ENCODE data around the gene CCDC34.

Gene CCDC34

DNA sequence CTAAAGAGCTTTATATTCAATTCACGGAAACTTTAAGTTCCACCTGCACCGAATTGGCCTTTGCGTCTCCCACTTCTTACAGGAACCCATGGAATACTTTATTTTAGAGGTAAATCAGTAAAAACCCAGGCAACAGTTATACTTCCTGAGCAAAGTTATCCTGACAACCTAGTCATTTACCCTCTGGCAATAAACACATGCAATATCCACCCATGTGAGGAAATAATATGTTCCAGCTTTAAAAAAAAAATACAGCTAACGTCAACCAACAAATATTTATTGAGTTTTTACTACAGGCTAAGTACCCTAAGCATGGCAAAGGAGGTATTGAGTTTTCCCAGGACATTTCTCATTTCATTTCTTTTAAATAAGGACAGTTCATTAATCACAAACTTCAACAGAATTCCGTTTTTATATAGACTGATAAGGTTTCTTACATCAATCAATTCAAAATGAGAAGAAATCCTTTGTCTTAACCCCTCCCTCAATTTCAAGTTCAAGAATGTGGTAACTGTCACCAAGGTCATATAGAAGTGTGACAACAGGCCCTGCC is 38.3 kb upstream of the CCDC34 start:
- H3K9me3 Mint-ChIP-seq = no peaks in the 10 kb centered on the region
- no peaks in the 10 kb centered on the region for H3K4me1 Mint-ChIP-seq (ENCODE audit: low read depth)
- H3K36me3 Mint-ChIP-seq (ENCODE audit: low read depth) = no peaks in the 10 kb centered on the region
- H3K27ac Mint-ChIP-seq = no peak overlapping the region
- H3K27me3 Mint-ChIP-seq = no peaks in the 10 kb centered on the region
- intact Hi-C loops (cut with micrococcal nuclease) = no loop called here
- H3K4me3 Mint-ChIP-seq = no peak overlapping the region

DNA sequence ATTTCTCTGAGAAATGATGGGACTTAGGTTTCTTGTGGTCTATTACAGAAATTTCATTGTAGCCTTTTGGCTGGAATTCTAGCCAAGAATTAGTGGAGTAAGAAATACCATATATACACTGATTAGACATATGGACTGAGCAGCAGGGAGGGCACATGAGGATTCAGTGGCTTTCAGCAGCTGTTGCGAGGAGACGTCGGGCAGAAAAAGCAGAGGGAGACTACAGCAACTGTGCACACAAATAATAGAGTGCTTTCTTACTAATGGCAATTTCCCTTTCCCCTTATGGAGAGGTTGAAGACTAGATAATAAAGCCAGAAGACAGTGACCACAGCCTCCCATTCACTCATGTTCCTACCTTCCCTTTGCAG is 35.4 kb upstream of the CCDC34 start:
- Mint-ChIP-seq H3K36me3 (ENCODE audit: low read depth) (no peaks in the 10 kb centered on the region), H3K27ac (no peak overlapping the region), H3K4me1 (ENCODE audit: low read depth) (no peaks in the 10 kb centered on the region), H3K9me3 (no peaks in the 10 kb centered on the region), H3K27me3 (no peaks in the 10 kb centered on the region), H3K4me3 (no peak overlapping the region)
- intact Hi-C loops (cut with micrococcal nuclease) = no loop called here

DNA sequence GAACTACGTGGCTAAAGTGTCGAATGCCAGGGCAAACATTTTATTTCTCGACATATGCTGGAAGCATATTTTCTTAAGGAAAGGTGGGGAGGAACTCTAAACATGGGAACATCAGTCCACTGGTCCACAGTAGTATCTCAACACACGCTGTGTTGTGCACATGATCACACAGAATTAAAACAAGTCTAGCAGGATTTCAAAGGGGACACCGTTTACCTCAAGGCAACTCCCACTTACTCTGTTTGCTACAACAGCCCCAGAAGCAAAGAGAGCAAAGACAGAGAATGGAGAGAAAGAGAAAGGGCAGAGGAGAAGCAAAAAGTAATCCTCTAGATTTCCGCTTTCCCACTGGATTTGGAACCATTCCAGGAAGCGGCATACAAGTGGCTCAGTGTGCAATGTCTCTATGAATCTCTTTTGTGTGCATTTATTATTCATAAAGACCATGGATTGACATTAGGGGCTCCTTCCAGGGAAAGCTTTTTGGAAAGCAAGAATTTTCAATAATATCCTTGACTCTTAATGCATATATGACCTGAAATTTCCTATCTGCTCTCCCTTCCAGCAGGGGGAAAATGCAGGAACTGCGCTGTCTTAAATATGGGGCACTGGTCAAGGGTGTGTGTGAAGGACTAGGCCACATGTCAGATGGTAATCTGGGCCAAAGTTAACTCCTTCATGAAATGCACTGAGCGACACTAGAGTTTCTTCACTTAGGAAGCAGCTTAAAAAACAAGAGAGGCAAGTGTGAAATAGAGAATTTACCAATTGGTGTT is 34.8 kb upstream of the CCDC34 start:
- intact Hi-C loops (cut with micrococcal nuclease) = no loop called here
- no peaks in the 10 kb centered on the region for H3K27me3 Mint-ChIP-seq
- H3K36me3 Mint-ChIP-seq (ENCODE audit: low read depth) = no peaks in the 10 kb centered on the region
- no peaks in the 10 kb centered on the region for H3K9me3 Mint-ChIP-seq
- H3K27ac Mint-ChIP-seq = no peak overlapping the region
- H3K4me1 Mint-ChIP-seq (ENCODE audit: low read depth) = no peaks in the 10 kb centered on the region
- no peak overlapping the region for H3K4me3 Mint-ChIP-seq

DNA sequence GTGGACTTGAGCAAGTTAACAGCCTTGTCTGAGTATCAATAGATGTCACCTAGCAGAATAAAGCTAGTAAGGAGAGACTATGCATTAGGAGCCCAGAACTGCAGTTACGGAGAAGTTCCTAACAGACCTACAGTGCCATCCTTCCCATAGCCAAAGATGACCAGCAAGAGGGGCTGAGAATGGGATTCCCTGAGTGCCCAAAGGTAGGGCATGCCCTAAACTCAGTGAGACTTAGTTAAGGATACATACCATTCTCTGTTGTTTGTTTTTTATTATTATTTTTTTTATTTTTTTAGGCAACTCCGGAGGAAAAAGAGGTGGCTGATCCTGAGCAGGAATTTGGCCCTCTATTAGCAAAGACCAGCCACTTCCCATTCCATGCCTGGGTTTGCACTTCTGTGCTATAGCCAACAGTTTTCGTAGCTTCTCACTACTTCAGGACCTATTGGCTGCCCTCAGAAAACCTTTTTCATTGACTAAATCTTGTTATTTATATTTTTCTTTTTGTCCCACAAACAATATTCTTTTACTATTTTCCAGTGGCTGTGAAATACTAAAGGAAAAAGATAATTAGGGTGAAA is 33.3 kb upstream of the CCDC34 start:
- intact Hi-C loops (cut with micrococcal nuclease) = no loop called here
- Mint-ChIP-seq H3K9me3 (no peaks in the 10 kb centered on the region), H3K27me3 (no peaks in the 10 kb centered on the region), H3K27ac (no peak overlapping the region), H3K4me3 (no peak overlapping the region), H3K4me1 (ENCODE audit: low read depth) (no peaks in the 10 kb centered on the region), H3K36me3 (ENCODE audit: low read depth) (no peaks in the 10 kb centered on the region)

DNA sequence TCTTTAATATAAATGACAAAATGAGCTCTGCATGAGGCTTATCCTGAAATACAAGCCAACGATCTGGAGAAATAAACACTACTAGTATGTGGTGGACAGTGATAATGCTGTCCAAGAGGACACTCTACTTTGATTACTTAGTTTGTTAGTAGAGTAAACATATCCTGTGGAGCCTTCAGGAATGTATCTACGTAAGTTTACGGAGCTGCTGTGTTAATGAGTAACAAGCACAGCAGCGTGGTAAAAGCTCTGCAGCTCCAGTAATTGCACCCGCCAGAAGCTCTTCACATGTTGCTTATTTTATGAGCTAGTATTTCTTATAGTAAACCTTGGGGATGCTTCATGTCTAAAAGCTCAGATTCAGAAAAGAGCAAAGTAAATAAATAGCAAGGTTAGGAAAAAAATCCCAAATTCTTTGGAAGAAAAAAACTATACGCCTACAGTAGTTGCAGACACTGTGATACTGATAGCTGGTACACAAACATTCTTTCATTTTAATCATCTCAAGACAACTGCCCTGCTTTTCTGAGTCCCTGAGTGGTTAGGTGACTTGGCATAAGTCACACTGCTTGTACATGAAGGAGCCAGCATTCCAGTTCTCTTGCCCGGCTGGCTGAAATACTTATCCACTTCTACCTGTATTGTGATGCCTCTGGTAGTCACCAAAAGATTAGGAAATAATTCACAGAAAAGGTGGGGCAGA is 32.7 kb upstream of the CCDC34 start:
- Mint-ChIP-seq H3K4me1 (ENCODE audit: low read depth) (no peaks in the 10 kb centered on the region), H3K4me3 (no peak overlapping the region), H3K36me3 (ENCODE audit: low read depth) (no peaks in the 10 kb centered on the region), H3K27me3 (no peaks in the 10 kb centered on the region), H3K9me3 (no peaks in the 10 kb centered on the region), H3K27ac (no peak overlapping the region)
- intact Hi-C loops (cut with micrococcal nuclease) = no loop called here

- no peaks in the 10 kb centered on the region for H3K9me3 Mint-ChIP-seq
- H3K27me3 Mint-ChIP-seq = no peaks in the 10 kb centered on the region
- intact Hi-C loops (cut with micrococcal nuclease) = no loop called here
- no peak overlapping the region for H3K27ac Mint-ChIP-seq
- H3K4me1 Mint-ChIP-seq (ENCODE audit: low read depth) = no peaks in the 10 kb centered on the region
- no peak overlapping the region for H3K4me3 Mint-ChIP-seq
- H3K36me3 Mint-ChIP-seq (ENCODE audit: low read depth) = no peaks in the 10 kb centered on the region
These were observed 31.8 kb upstream of the CCDC34 start for GRCh38 chr11:27394781-27395228.

- Mint-ChIP-seq H3K4me3 (no peak overlapping the region), H3K36me3 (ENCODE audit: low read depth) (no peaks in the 10 kb centered on the region), H3K9me3 (no peaks in the 10 kb centered on the region), H3K27ac (no peak overlapping the region), H3K27me3 (no peaks in the 10 kb centered on the region), H3K4me1 (ENCODE audit: low read depth) (no peaks in the 10 kb centered on the region)
- intact Hi-C loops (cut with micrococcal nuclease) = no loop called here
These were observed 29.5 kb upstream of the CCDC34 start for GRCh38 chr11:27392278-27393114.

DNA sequence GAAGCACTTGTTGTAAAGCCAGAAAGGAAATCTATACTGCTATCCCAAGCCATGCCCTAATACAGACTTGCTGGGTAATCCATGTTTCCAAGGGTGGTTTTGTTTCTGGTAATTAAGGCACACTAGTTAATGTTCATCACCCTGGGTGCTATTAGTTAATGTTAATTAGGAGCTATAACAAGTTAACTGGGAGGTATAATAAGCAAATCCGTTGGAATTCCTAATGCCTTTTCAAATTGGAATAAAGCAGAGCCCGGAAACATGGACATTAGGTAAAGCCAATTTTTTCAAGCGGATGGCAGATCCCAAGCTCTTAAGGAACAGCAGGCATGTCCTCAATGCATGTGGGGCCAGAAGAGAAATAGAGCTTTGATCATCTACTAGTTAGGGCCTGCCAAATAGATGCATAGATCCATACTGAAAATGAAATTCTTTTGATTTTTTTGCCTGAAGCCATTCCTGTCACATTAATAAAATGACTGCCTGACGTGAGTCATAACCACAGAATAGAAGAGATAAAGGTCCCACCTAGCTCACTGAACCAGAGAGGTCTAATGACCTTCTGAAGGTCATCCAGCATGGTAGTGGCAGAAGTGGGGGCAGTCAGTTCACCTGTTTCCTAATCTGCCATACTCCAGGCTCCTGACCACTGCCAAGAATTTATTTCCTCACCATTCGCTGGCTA is 28.5 kb upstream of the CCDC34 start:
- no peaks in the 10 kb centered on the region for H3K36me3 Mint-ChIP-seq (ENCODE audit: low read depth)
- no peaks in the 10 kb centered on the region for H3K9me3 Mint-ChIP-seq
- no peak overlapping the region for H3K4me3 Mint-ChIP-seq
- H3K27ac Mint-ChIP-seq = no peak overlapping the region
- H3K4me1 Mint-ChIP-seq (ENCODE audit: low read depth) = no peaks in the 10 kb centered on the region
- no peaks in the 10 kb centered on the region for H3K27me3 Mint-ChIP-seq
- intact Hi-C loops (cut with micrococcal nuclease) = no loop called here

DNA sequence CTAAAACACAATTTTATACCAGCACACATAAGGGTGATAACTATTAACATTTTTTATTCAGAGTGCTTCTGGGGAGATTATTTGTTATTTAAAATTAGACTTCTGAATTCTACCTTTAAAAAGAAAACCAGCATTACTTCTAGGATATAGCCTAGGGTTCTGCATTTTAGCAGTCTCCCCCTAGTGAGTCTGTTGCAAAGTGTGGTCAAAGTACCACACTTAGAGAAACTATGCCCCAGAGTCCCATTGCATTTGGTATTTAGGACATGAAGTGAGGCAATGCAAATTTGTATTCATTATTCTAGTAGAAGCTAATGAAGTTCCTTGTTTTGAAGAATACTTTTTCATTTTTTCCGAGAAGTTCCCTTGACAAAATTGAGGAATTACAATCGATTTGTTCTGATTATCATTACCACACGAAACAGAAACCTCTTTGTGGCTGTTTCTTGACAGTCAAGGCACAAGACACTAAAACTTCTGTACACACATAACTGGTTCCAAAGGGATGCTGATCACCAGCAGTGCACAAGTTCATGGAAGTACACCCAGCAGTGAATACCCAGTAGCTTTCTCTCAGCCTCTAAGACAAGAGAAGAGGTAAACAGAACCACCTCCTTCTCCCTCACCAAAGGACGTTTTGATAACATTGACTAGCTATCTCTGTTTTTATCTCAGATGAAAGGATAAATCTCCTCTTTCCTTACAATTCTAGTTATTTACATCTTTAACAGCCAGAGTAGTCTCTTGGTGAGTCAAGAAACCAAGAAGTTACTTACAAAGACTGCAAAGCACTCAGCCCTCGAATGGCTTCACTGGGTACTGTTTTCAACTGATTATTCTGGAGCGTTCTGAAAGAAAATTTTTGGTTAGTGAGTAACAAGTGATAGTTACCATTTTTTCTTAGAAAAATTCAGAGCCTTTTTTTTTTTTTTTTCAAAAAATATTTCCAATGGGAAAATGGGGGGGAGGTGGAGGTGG is 27.6 kb upstream of the CCDC34 start:
- no peak overlapping the region for H3K4me3 Mint-ChIP-seq
- no peaks in the 10 kb centered on the region for H3K36me3 Mint-ChIP-seq (ENCODE audit: low read depth)
- H3K9me3 Mint-ChIP-seq = no peaks in the 10 kb centered on the region
- no peaks in the 10 kb centered on the region for H3K27me3 Mint-ChIP-seq
- no peaks in the 10 kb centered on the region for H3K4me1 Mint-ChIP-seq (ENCODE audit: low read depth)
- intact Hi-C loops (cut with micrococcal nuclease) = no loop called here
- no peak overlapping the region for H3K27ac Mint-ChIP-seq

DNA sequence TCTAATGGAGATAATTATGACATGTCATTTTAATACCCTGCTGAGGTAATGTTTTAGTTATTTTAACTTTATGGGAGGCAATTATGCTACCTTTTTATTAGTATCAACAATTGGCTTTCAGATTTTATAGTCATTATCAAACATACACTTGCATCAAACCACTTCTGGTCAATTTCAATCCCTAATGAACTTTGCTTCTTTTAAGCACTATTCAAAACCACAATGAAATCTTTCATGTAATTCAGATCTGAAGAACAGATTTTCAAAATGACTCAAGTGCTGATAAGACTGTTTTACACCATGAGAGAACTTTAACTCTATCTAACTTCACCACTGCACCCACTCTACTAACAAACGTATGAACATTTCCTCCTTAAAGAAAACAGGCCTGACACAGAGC is 25.9 kb upstream of the CCDC34 start:
- intact Hi-C loops (cut with micrococcal nuclease) = no loop called here

GRCh38 chr11:27388001-27388400 is 25.0 kb upstream of the CCDC34 start:
- Mint-ChIP-seq H3K27me3 (no peaks in the 10 kb centered on the region), H3K27ac (no peak overlapping the region), H3K36me3 (ENCODE audit: low read depth) (no peaks in the 10 kb centered on the region), H3K4me1 (ENCODE audit: low read depth) (no peaks in the 10 kb centered on the region), H3K9me3 (no peaks in the 10 kb centered on the region), H3K4me3 (no peak overlapping the region)
- intact Hi-C loops (cut with micrococcal nuclease) = no loop called here

More for the DNA sequence above, 25.9 kb upstream of the CCDC34 start:
- Mint-ChIP-seq H3K27me3 (no peaks in the 10 kb centered on the region), H3K4me3 (no peak overlapping the region), H3K27ac (no peak overlapping the region), H3K4me1 (ENCODE audit: low read depth) (no peaks in the 10 kb centered on the region), H3K9me3 (no peaks in the 10 kb centered on the region), H3K36me3 (ENCODE audit: low read depth) (no peaks in the 10 kb centered on the region)

DNA sequence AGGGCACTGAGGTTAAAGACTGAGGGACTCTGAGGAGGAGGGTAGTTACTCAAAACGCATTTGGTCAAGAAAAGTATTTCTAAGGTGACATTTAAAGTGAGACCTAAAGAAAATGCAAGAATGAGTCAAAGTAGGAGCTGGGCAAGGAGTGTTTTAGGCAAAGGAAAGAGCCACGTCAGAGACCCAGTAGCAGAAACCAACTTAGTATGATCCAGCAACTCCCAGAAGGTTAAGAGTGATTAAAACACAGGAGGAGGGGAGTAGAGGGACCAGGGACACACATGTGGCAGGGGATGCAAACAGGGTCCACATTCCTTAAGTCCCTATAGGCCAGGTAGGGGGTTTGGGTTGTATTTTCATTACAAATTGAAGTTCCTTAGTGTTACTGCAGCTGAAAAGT is 24.3 kb upstream of the CCDC34 start:
- H3K4me1 Mint-ChIP-seq (ENCODE audit: low read depth) = no peaks in the 10 kb centered on the region

More for the DNA sequence above, 24.3 kb upstream of the CCDC34 start:
- Mint-ChIP-seq H3K27me3 (no peaks in the 10 kb centered on the region), H3K27ac (no peak overlapping the region), H3K9me3 (no peaks in the 10 kb centered on the region), H3K4me3 (no peak overlapping the region), H3K36me3 (ENCODE audit: low read depth) (no peaks in the 10 kb centered on the region)
- intact Hi-C loops (cut with micrococcal nuclease) = no loop called here
